Fibroblast of lung (primary cell): Measurements from ENCODE around the gene IKZF5. TPM values are rescaled to one million over a fixed set of nuclear protein-coding genes. Genes with fewer than 3 reads are reported as not detected.

ENCODE experiments used
- DNase-seq, 2 donors: peaks; one replicate each; pipeline versions ENCODE4 v3.0.0 to v3.0.0-alpha.2; 2010; ENCODE audit warnings: low read depth in 2 of 2
- H2AFZ ChIP-seq: 2 replicates; pipeline ENCODE4 v1.5.1; 2012; ENCODE audit warnings: low read length, control low read depth, inconsistent platforms
- H3K27ac ChIP-seq: 2 replicates; pipeline ENCODE4 v1.5.1; 2011; ENCODE audit warnings: low read length, control low read depth; ENCODE audit not compliant: insufficient read depth
- H3K27me3 ChIP-seq: 2 replicates; pipeline ENCODE4 v1.5.1; 2011; ENCODE audit warnings: mild to moderate bottlenecking, low read length; ENCODE audit not compliant: control insufficient read depth, insufficient read depth
- H3K36me3 ChIP-seq: 2 replicates; pipeline ENCODE4 v1.5.1; 2011; ENCODE audit warnings: low read length; ENCODE audit not compliant: control insufficient read depth, insufficient read depth
- H3K4me1 ChIP-seq: 2 replicates; pipeline ENCODE4 v1.5.1; 2011; ENCODE audit warnings: low read length; ENCODE audit not compliant: control insufficient read depth, insufficient read depth; ENCODE audit errors: extremely low read depth
- H3K4me2 ChIP-seq: 2 replicates; pipeline ENCODE4 v1.5.1; 2011; ENCODE audit warnings: low read length, control low read depth; ENCODE audit not compliant: insufficient read depth; ENCODE audit errors: extremely low read depth
- H3K4me3 ChIP-seq, 4 experiments: fragments of 200-600 bp in 1 of 4; sonication (generic) in 1 of 4; replicated peaks in 1 of 4; 2 replicates each; pipeline ENCODE4 v1.5.1; 2011 to 2016; ENCODE audit warnings: low read length in 4 of 4, low read depth in 3 of 4, mild to moderate bottlenecking in 3 of 4, control low read depth in 2 of 4, inconsistent platforms in 1 of 4, mixed read lengths in 1 of 4; ENCODE audit not compliant: insufficient read depth in 1 of 4; ENCODE audit errors: control extremely low read depth in 1 of 4
- H3K79me2 ChIP-seq: 2 replicates; pipeline ENCODE4 v1.5.1; 2012; ENCODE audit warnings: mild to moderate bottlenecking, low read length, inconsistent platforms; ENCODE audit not compliant: control insufficient read depth, insufficient read depth
- H3K9ac ChIP-seq: 2 replicates; pipeline ENCODE4 v1.5.1; 2011; ENCODE audit warnings: mild to moderate bottlenecking, low read length, control low read depth; ENCODE audit not compliant: insufficient read depth
- H3K9me3 ChIP-seq: 2 replicates; pipeline ENCODE4 v1.5.1; 2012; ENCODE audit warnings: low read depth, low read length; ENCODE audit not compliant: control insufficient read depth, insufficient read depth
- H4K20me1 ChIP-seq: 2 replicates; pipeline ENCODE4 v1.5.1; 2011; ENCODE audit warnings: low read length; ENCODE audit not compliant: control insufficient read depth, insufficient read depth; ENCODE audit errors: extremely low read depth
- EZH2 ChIP-seq: IDR thresholded peaks from 2 replicates; pipeline ENCODE4 v1.5.1; 2012; ENCODE audit warnings: low read length, control low read depth, mild to moderate bottlenecking; ENCODE audit errors: missing control alignments
- polyA plus RNA-seq, 2 donors: library from polyadenylated mRNA; depleted of rRNA in 1 of 2; stranded (reverse) in 1 of 2; unstranded in 1 of 2; fragments of >200 nt; gene quantifications; 2 replicates each; pipeline ENCODE4 v1.2.1, GENCODE V29; 2011 to 2012; ENCODE audit warnings: missing spikeins in 1 of 2
- total RNA-seq: library from RNA; depleted of rRNA; stranded (reverse); fragments of >200 nt; gene quantifications from 2 replicates; pipeline ENCODE4 v1.2.1, GENCODE V29; 2014
- TF ChIP-seq, protein P1 (sequence below), 2 donors: IDR thresholded peaks in 1 of 2; conservative IDR thresholded peaks in 1 of 2; 1 replicate in 1 of 2; 2 replicates in 1 of 2; pipeline ENCODE4 v1.5.1; 2011 to 2012; ENCODE audit warnings: low read length in 2 of 2, control low read depth in 1 of 2, inconsistent platforms in 1 of 2, low read depth in 1 of 2, mild to moderate bottlenecking in 1 of 2

IKZF5 gene
- total and polyA plus RNA-seq, 2 donors (not counting 1 experiment from before 2014, with no cell fraction given): 3.1 to 12.5 TPM

DNA sequence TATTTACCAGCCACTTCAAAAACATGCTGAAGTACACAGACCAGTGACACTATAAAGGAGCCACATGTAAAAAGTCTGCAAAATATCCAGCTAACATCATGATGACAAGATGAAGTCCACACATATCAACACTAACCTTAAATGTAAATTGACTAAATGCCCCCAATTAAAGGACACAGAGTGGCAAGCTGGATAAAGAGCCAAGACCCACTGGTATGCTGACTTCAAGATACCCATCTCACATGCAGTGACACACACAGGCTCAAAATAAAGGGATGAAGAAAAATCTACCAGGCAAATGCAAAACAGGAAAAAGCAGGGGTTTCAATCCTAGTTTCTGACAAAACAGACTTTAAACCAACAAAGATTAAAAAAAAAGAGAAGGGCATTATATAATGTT lies 41.7 kb downstream of the IKZF5 start:
- TF ChIP-seq, protein P1, sequence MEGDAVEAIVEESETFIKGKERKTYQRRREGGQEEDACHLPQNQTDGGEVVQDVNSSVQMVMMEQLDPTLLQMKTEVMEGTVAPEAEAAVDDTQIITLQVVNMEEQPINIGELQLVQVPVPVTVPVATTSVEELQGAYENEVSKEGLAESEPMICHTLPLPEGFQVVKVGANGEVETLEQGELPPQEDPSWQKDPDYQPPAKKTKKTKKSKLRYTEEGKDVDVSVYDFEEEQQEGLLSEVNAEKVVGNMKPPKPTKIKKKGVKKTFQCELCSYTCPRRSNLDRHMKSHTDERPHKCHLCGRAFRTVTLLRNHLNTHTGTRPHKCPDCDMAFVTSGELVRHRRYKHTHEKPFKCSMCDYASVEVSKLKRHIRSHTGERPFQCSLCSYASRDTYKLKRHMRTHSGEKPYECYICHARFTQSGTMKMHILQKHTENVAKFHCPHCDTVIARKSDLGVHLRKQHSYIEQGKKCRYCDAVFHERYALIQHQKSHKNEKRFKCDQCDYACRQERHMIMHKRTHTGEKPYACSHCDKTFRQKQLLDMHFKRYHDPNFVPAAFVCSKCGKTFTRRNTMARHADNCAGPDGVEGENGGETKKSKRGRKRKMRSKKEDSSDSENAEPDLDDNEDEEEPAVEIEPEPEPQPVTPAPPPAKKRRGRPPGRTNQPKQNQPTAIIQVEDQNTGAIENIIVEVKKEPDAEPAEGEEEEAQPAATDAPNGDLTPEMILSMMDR (conservative IDR thresholded peaks at IDR 0.05 in 1 of 2, IDR thresholded peaks at IDR 0.05 in 1 of 2; ENCODE audit: low read depth in 1 of 2, low read length in 2 of 2): no peak
- no peak for TF ChIP-seq EZH2
- no peak overlapping the region for H3K4me3 ChIP-seq
- H3K9ac ChIP-seq: no peak overlapping the region
- H3K79me2 ChIP-seq: no peaks in the 10 kb centered on the region
- no peak overlapping the region for H2AFZ ChIP-seq
- DNase-seq: no peak
- no peak overlapping the region for H3K4me2 ChIP-seq
- no peaks in the 10 kb centered on the region for H4K20me1 ChIP-seq
- no peak overlapping the region for H3K27ac ChIP-seq
- no peaks in the 10 kb centered on the region for H3K4me1 ChIP-seq
- H3K9me3 ChIP-seq: no peaks in the 10 kb centered on the region
- H3K27me3 ChIP-seq: no peaks in the 10 kb centered on the region
- no peaks in the 10 kb centered on the region for H3K36me3 ChIP-seq

DNA sequence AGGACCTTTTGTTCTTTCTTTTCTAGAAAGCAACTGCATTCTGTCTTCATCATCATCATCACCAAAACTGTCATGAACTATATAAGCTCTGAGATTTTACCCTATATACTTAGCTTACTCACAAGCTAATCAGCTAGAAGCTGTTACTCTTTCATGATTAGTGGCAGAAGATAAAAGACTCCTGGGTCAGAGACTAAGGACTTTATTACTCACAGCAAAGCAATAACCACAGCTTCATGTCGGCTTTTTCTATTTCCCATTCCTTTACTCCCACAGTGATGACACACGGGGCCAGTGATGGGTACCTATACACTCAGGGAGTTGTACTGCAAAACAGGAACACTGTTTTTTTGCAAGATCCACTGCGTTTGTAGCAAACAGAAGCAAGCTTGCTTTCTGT lies 46.2 kb downstream of the IKZF5 start:
- Histone ChIP-seq H3K79me2 (no peaks in the 10 kb centered on the region), H3K36me3 (no peaks in the 10 kb centered on the region), H4K20me1 (no peaks in the 10 kb centered on the region), H3K9me3 (no peaks in the 10 kb centered on the region), H3K9ac (no peak overlapping the region), H3K4me3 (no peak overlapping the region), H3K4me2 (no peak overlapping the region), H2AFZ (no peak overlapping the region), H3K27me3 (no peaks in the 10 kb centered on the region), H3K27ac (no peak overlapping the region), H3K4me1 (no peaks in the 10 kb centered on the region)
- no peak for TF ChIP-seq EZH2
- TF ChIP-seq, protein P1 (conservative IDR thresholded peaks at IDR 0.05 in 1 of 2, IDR thresholded peaks at IDR 0.05 in 1 of 2; ENCODE audit: low read depth in 1 of 2, low read length in 2 of 2): no peak
- DNase-seq: peak in 1 of 2 donors; percentile 22

DNA sequence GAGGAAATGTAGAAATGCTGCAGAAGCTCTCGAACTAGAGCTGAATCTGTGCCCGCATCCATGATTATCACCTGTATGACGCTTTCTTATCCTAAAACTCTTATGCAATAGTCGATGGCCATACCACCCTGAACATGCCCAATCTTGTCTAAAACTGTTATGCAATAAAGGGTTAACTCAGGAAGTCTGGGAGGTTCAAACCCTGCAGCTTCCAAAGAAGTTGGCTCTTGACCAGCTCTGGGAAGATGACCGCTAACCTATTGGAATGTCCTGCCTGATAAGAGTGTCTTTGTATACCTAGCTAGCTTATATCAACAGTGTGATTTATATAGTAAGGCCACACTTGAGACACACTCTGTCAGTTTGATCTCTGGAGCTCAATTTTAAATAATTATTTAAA lies 51.1 kb downstream of the IKZF5 start:
- no peak overlapping the region for H3K4me3 ChIP-seq
- H3K79me2 ChIP-seq: peaks cover 2% of the 10 kb centered on the region
- H3K9me3 ChIP-seq: no peaks in the 10 kb centered on the region
- H3K27ac ChIP-seq: no peak overlapping the region
- no peak overlapping the region for H3K9ac ChIP-seq
- no peaks in the 10 kb centered on the region for H3K4me1 ChIP-seq
- H3K4me2 ChIP-seq: no peak overlapping the region
- no peaks in the 10 kb centered on the region for H3K36me3 ChIP-seq
- no peaks in the 10 kb centered on the region for H3K27me3 ChIP-seq
- H4K20me1 ChIP-seq: no peaks in the 10 kb centered on the region
- TF ChIP-seq, protein P1 (conservative IDR thresholded peaks at IDR 0.05 in 1 of 2, IDR thresholded peaks at IDR 0.05 in 1 of 2; ENCODE audit: low read depth in 1 of 2, low read length in 2 of 2): no peak
- no peak for TF ChIP-seq EZH2
- H2AFZ ChIP-seq: no peak overlapping the region
- peak in 1 of 2 donors; percentile 6 for DNase-seq
